Measurements from ENCODE around the gene KCNIP4.

KCNIP4 gene

GRCh38 chr4:21900211-21900610 lies 48.4 kb downstream of the KCNIP4 start:
- no peak for DNase-seq

DNA sequence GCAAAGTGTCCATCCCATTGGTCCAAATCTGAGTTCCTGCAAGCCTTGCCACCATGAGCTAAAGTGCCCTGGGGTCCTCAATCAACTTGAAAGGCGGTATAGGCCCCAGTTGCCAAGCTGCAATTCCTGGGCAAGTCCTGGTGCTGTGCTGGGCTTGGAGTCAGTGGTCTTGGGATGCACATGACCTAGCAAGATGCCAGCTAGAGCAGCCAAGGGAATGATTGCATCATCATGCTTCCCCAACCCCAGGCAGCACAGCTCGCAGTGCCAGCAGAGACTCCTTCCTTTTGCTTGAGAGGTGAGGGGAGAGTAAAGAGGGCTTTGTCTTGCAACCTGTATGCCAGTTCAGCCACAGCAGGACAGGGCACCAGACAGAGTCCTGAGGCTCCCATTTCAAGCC lies 50.5 kb downstream of the KCNIP4 start:
- DNase-seq: no peak

- no peak for DNase-seq
Observed at GRCh38 chr4:21896767-21897166, 51.8 kb downstream of the KCNIP4 start.

- DNase-seq: no peak
Observed at GRCh38 chr4:21893136-21893535, 55.4 kb downstream of the KCNIP4 start.

DNA sequence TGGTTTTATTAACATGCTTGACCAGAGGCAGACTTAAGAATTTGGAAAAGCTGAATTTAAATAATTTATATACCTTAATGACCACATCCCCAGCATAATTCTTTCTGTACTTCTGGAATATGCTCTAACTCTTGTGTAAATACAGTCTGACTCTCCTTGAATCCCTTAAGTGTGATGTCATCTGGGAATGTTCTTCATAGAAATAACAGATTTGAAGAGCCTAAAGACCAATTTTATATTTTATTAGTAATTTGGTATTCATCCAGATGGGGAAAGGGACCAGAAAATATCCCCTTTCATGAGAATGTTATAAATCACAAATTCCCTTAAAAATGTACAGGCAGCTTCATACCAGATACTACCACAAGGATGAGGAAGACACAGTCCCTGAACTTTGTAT lies 58.3 kb downstream of the KCNIP4 start:
- DNase-seq: no peak

DNA sequence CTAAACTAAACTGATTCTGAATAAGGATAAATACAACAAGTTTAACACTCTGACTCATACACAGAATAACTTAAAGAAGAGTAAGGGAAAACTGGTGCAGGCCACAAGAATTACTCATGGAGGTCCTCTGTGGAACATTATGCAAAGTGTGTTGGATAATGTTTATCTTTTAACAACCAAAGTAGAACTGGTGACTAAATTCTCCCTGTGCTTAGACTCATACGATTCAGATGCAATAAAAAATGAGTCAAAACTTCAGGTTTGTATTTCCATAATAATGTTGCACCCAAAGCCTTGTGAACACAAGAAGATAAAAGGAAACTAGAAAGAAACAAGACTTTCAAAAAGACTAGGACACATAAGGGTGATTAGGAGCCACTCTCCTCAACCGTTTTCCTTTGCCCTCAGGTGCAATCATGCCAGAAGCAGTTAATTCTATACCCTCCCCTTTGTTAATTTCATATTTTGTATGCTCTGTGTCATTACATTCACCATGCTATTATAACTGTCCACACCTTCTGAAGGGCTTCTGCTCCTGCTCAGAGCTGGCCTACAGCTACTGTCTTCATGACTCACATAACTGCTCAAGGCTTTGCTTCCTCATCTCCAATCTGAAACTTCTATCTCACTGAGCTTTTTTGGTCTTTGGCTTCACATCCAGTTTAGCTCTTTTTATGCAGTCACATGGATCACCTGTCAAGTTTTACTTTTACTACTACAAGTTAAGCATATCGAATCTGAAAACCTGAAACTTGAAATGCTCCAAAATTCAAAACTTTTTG lies 60.2 kb downstream of the KCNIP4 start:
- no peak for DNase-seq

DNA sequence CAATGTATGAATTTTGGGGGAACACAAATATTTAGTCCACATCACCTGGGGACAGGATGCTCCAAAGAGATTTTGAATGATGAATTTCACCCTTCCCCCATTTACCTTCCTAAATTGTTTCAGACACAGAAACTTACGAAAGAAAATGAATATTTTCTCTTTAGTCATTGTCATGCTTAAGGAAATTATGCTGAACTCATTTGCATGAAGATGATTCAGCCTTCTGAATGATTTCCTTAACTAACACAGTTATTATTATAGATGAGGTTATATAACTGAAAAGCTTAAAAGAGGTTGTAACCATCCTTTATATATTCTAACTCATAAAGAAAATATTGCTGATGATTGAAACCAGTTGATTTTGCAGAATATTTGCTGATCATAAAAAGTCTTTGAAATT lies 61.1 kb downstream of the KCNIP4 start:
- no peak for DNase-seq

DNA sequence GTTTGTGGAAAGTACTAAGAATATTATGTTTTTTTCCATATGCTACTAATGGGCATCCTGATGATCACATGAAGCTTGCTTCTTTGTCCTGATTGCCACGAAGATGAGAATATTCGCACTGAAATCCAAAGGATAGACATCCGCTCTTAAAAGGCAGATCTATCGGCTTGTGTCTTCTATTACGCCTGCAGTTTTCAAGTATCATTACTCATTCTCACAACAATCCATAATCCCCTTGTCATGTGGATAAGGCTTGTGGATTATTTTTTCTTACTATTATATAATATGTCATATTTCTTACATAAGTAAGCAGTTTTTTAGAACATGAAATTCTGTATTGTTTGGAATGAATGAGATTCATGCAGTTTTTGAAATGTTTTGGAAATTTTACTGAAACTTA lies 62.8 kb downstream of the KCNIP4 start:
- no peak for DNase-seq

- DNase-seq: no peak
Observed at GRCh38 chr4:21885241-21885640, 63.3 kb downstream of the KCNIP4 start.

GRCh38 chr4:21884615-21885014 lies 64.0 kb downstream of the KCNIP4 start:
- DNase-seq: no peak

DNA sequence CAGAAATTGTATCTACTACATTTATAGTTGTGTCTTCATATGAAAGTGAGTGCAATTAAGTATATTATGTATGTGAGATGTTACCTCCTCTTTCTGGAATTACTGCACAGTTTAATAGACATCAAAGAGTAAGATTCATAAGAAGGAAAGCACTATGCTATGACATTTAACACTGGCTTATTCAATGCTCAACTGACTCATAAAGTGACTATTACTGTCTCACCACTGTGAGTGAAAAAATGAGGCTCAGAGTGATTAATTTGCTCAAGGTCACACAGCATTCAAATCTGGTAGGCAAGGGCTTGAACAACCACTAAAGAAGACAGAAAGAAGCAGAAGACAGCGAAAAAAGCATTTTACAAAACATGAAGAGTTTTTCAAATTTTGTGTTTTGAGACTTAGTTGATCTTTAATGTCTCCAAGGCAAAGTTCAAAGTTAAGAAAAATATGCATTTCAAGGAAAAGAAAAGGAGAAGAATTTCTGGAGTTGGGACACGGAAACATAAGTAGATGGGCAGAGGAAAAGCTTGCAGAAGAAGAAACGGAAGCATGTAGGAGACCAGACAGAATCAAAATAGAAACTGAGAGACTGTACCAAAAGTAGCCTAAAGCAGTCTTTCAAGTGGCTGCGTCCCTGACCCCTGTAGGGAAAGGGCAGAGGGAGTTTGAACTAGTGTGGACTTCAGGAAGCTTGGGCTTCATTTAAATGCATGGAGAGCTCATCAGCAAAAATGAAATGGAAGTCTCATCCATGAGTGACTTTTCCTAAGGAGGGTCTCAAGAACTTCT lies 66.3 kb downstream of the KCNIP4 start:
- no peak for DNase-seq

GRCh38 chr4:21879187-21879586 lies 69.4 kb downstream of the KCNIP4 start:
- no peak for DNase-seq

- DNase-seq: no peak
Observed at GRCh38 chr4:21876711-21877110, 71.9 kb downstream of the KCNIP4 start.

DNA sequence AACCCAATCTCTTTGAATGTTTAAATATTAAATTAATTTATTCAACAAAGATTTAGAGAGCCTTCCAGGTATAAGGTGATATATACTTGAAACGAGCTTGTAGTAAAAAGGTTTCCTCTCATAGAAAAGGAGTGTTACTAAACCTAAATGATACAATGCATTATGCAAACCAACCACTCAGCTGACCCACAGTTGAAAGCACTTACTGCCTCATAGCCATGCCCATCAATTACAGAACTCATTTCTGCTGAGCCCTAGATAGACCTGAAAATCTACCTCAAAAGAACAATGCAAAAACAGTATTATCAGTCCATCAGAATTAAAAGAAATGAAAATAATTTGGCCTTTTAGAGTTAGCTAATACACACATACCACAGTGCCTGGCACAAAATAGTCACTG lies 75.4 kb downstream of the KCNIP4 start:
- DNase-seq: no peak

DNA sequence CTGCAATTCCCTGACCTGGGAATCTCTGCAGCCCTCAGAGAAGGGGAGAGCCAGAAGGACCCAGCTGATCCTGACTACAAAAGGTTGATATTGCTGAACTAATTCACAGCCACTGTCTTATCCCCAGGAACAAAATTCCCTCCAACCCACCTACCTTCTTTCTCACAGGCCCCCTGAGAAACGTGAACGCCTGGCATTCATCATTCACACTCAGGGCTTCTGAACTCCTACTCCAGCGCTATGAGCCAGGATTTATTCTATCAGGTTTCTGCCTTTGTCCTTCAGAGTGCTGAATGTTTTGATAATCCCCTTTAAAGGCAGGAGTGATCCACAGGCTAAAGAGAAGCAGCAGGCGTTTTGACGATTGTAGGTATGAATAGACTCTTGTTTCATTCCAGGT lies 76.5 kb downstream of the KCNIP4 start:
- DNase-seq: no peak

- no peak for DNase-seq
Observed at GRCh38 chr4:21869978-21870745, 78.4 kb downstream of the KCNIP4 start.

- no peak for DNase-seq
Observed at GRCh38 chr4:21864686-21865085, 83.9 kb downstream of the KCNIP4 start.

- DNase-seq: no peak
Observed at GRCh38 chr4:21862917-21863316, 85.7 kb downstream of the KCNIP4 start.

DNA sequence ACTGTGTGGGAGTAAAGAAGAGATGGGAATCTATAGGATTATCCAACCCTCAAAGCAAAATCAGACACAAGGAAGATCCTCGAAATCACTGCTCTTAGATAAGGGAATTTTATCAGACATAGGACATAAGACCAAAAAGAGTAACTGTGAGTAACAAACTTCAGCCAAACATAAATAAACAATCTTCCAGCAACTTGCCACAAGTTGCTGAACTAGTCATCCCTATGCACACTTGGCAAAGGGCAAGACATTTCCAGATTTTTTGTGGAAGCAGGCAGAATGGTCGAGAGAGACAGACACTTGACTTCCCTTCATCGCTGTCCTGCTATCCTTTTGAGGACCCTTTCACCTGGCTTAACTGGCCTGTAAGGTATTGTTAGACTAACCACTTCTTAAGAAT lies 89.6 kb downstream of the KCNIP4 start:
- DNase-seq: no peak

GRCh38 chr4:21856754-21857153 lies 91.8 kb downstream of the KCNIP4 start:
- DNase-seq: no peak

GRCh38 chr4:21856301-21856700 lies 92.3 kb downstream of the KCNIP4 start:
- no peak for DNase-seq

- DNase-seq: no peak
Observed at GRCh38 chr4:21849077-21849476, 99.5 kb downstream of the KCNIP4 start.

- no peak for DNase-seq
Observed at GRCh38 chr4:21848021-21848420, 100.6 kb downstream of the KCNIP4 start.

GRCh38 chr4:21845663-21846062 lies 102.9 kb downstream of the KCNIP4 start:
- no peak for DNase-seq

All from effector CD4-positive, alpha-beta T cell (primary cell).